HepG2 (cell line): Measurements from ENCODE around the gene CS. TPM values are rescaled to one million over a fixed set of nuclear protein-coding genes. Genes with fewer than 3 reads are reported as not detected.

ENCODE experiments used
- HIC2 ChIP-seq: sonication (generic); formaldehyde crosslinking; IDR thresholded peaks from 2 replicates; pipeline ENCODE4 v1.9.0; 2022; ENCODE audit warnings: low read depth, missing genetic modification reagents
- HMGXB4 ChIP-seq, 2 experiments: sonication (generic) in 1 of 2; formaldehyde crosslinking in 1 of 2; IDR thresholded peaks; 2 replicates each; pipeline versions ENCODE4 v1.4.0 to v1.6.1; 2018 to 2020; ENCODE audit warnings: missing genetic modification reagents in 2 of 2, borderline replicate concordance in 1 of 2, low read depth in 1 of 2, mild to moderate bottlenecking in 1 of 2, missing biosample characterization in 1 of 2
- NRL ChIP-seq: sonication (generic); formaldehyde crosslinking; IDR thresholded peaks from 2 replicates; pipeline ENCODE4 v1.5.0; 2020; ENCODE audit warnings: missing genetic modification reagents, mild to moderate bottlenecking, moderate library complexity, borderline replicate concordance
- PATZ1 ChIP-seq: sonication (generic); formaldehyde crosslinking; IDR thresholded peaks from 2 replicates; pipeline ENCODE4 v1.4.0; 2020; ENCODE audit warnings: missing genetic modification reagents
- RFX5 ChIP-seq: IDR thresholded peaks from 2 replicates; pipeline ENCODE4 v1.6.1; 2011; ENCODE audit warnings: low read depth, low read length, improper control_type of control experiment
- SNAI1 ChIP-seq: sonication (generic); formaldehyde crosslinking; IDR thresholded peaks from 2 replicates; pipeline ENCODE4 v1.5.0; 2020; ENCODE audit warnings: mild to moderate bottlenecking, missing genetic modification reagents, borderline replicate concordance
- SNAPC4 ChIP-seq: sonication (generic); formaldehyde crosslinking; IDR thresholded peaks from 2 replicates; pipeline ENCODE4 v1.4.0; 2020; ENCODE audit warnings: mild to moderate bottlenecking, missing genetic modification reagents
- ZNF350 ChIP-seq: sonication (generic); formaldehyde crosslinking; IDR thresholded peaks from 2 replicates; pipeline ENCODE4 v1.4.0; 2020; ENCODE audit warnings: mild to moderate bottlenecking, low read depth, missing genetic modification reagents, borderline replicate concordance
- ZNF441 ChIP-seq: sonication (generic); formaldehyde crosslinking; IDR thresholded peaks from 2 replicates; pipeline ENCODE4 v1.7.0; 2021; ENCODE audit warnings: missing genetic modification reagents, borderline replicate concordance
- ZNF451 ChIP-seq: sonication (generic); formaldehyde crosslinking; IDR thresholded peaks from 2 replicates; pipeline ENCODE4 v1.5.0; 2020; ENCODE audit warnings: mild to moderate bottlenecking, missing genetic modification reagents
- ZNF512B ChIP-seq: sonication (generic); formaldehyde crosslinking; IDR thresholded peaks from 2 replicates; pipeline ENCODE4 v1.5.1; 2020; ENCODE audit warnings: missing genetic modification reagents, mild to moderate bottlenecking, borderline replicate concordance
- ZNF816 ChIP-seq: sonication (generic); formaldehyde crosslinking; IDR thresholded peaks from 2 replicates; pipeline ENCODE4 v1.8.0; 2022; ENCODE audit warnings: missing genetic modification reagents, mild to moderate bottlenecking, borderline replicate concordance
- polyA plus RNA-seq, 8 experiments: library from polyadenylated mRNA; depleted of rRNA in 3 of 8; stranded (reverse) in 7 of 8; unstranded in 1 of 8; fragments of >200 nt; fragmentation: Illumina TruSeq in 4 of 8; extraction: Trizol in 4 of 8; gene quantifications; 2 replicates each; pipeline versions ENCODE4 v1.2.1 to v1.2.3, GENCODE V29; 2011 to 2016; ENCODE audit warnings: low read depth in 4 of 8, missing spikeins in 1 of 8, mixed read lengths in 1 of 8; ENCODE audit not compliant: insufficient read depth in 1 of 8
- total RNA-seq, 5 experiments: library from RNA; depleted of rRNA; stranded (reverse); fragments of >200 nt; fragmentation: Illumina TruSeq; extraction: Trizol; gene quantifications; 2 replicates each; pipeline ENCODE4 v1.2.3, GENCODE V29; 2016; ENCODE audit warnings: low read depth in 1 of 5

The CS gene
- total and polyA plus RNA-seq, 2 of the 13 experiments (the other 11 are each of a cell fraction or from before 2014, with no cell fraction given) = 173 to 175 TPM

GRCh38 chr12:56299853-56300643 lies at the start of gene CS (continued):
- TF ChIP-seq HMGXB4 (CRISPR knock-in tag; IDR thresholded peaks at IDR 0.05; ENCODE audit: borderline replicate concordance in 1 of 2, low read depth in 1 of 2) (peak; percentile 46 to 78; a peak in 3 of 4 replicates), ZNF512B (CRISPR knock-in tag) (no peak), SNAPC4 (CRISPR knock-in tag) (peak; percentile 52; the same call in 1 of the 2 replicates), RFX5 (no peak), ZNF816 (CRISPR knock-in tag) (0 out of 2 replicates have a peak, but pooled peaks have one; percentile 16), HIC2 (CRISPR knock-in tag) (no peak), ZNF441 (CRISPR knock-in tag) (no peak), ZNF451 (CRISPR knock-in tag) (0 out of 2 replicates have a peak, but pooled peaks have one; percentile 12), PATZ1 (CRISPR knock-in tag) (peak; percentile 47), ZNF350 (CRISPR knock-in tag) (peak; percentile 84), SNAI1 (0 out of 2 replicates have a peak, but pooled peaks have one; percentile 77), NRL (CRISPR knock-in tag) (peak; percentile 93; the same call in 1 of the 2 replicates)
